ENCODE data around the gene RPL22.

Gene RPL22

GRCh38 chr1:6150006-6150938, 49.1 kb downstream of the RPL22 start:
- TF ChIP-seq, protein P1, sequence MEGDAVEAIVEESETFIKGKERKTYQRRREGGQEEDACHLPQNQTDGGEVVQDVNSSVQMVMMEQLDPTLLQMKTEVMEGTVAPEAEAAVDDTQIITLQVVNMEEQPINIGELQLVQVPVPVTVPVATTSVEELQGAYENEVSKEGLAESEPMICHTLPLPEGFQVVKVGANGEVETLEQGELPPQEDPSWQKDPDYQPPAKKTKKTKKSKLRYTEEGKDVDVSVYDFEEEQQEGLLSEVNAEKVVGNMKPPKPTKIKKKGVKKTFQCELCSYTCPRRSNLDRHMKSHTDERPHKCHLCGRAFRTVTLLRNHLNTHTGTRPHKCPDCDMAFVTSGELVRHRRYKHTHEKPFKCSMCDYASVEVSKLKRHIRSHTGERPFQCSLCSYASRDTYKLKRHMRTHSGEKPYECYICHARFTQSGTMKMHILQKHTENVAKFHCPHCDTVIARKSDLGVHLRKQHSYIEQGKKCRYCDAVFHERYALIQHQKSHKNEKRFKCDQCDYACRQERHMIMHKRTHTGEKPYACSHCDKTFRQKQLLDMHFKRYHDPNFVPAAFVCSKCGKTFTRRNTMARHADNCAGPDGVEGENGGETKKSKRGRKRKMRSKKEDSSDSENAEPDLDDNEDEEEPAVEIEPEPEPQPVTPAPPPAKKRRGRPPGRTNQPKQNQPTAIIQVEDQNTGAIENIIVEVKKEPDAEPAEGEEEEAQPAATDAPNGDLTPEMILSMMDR (IDR thresholded peaks at IDR 0.05; ENCODE audit: borderline replicate concordance, insufficient read depth, low read depth, low read length): no peak
- no peak overlapping the region for H3K4me3 ChIP-seq (ENCODE audit: low read depth, low read length)

DNA sequence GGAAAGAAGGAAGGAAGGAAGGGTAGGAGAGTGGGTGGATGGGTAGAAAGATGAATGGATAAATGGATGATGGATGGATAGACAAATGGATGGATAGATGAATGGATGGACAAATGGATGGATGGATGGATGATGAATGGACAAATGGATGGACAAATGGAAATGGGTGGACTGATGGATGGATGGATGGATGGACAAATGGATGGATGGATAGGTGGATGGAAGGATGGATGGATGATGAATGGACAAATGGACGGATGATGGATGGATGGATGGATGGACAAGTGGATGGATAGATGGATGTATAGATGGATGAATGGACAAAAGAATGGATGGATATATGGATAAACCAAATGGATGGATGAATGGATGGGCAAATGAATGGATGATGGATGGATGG, 49.8 kb downstream of the RPL22 start:
- TF ChIP-seq, protein P1 (IDR thresholded peaks at IDR 0.05; ENCODE audit: borderline replicate concordance, insufficient read depth, low read depth, low read length): no peak
- no peak overlapping the region for H3K4me3 ChIP-seq (ENCODE audit: low read depth, low read length)

DNA sequence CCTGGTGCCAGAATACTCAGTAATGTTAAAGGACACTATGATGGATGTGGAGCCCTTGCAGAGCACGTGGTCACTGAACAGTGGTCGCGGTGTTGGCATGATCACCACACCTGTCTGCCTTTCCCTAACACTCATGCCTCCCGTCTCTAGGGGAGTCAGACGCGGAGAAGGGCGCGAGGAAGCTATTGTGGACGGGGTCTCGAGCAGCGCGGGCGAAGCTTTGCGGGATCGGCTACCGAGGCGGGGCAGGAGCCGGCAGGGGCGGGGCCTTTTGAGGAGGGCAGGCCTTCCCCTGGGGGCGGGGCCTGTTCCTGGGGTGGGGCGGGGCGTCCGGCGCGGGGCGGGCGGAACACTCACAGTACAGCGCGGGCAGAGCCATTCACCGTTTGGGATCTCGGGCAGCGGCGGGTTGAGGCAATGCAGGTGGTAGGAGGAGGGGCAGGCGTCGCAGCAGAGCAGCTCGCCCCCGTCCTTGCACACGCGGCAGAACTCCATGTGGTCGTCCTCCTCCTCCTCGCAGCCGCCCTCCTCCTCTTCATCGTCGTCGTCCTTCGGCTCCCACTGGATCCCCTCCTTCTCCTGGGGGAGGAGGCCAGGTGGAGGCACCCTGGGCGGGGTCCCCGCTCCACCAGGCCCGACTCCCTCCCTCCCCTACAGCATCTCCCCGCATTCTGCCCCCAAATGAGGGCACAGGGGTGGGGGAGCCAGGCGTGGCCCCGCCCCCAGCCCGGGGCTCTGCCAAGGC, 50.7 kb downstream of the RPL22 start:
- TF ChIP-seq, protein P1 (IDR thresholded peaks at IDR 0.05; ENCODE audit: borderline replicate concordance, insufficient read depth, low read depth, low read length): no peak
- no peak overlapping the region for H3K4me3 ChIP-seq (ENCODE audit: low read depth, low read length)

- H3K4me3 ChIP-seq (ENCODE audit: low read depth, low read length): no peak overlapping the region
- TF ChIP-seq, protein P1 (IDR thresholded peaks at IDR 0.05; ENCODE audit: borderline replicate concordance, insufficient read depth, low read depth, low read length): no peak
Observed at GRCh38 chr1:6145864-6146410, 53.5 kb downstream of the RPL22 start.

DNA sequence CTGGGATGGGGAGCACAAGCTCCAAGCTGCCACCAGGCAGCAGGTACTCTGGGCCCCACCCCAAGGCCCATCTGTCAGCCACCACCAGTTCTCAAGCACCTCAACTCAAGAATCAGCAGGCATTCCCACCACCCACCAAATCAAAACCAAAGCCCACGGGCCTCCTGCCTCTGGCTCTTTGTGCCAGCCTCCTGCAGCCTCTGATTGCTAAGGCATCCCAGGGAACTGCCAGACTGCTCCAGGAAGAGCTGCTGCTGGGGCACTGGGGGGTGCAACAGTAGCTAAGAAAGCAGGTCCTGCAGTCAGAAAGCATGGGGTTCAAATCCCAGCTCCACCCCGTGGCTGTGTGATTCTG, 54.0 kb downstream of the RPL22 start:
- TF ChIP-seq, protein P1 (IDR thresholded peaks at IDR 0.05; ENCODE audit: borderline replicate concordance, insufficient read depth, low read depth, low read length): no peak
- H3K4me3 ChIP-seq (ENCODE audit: low read depth, low read length): no peak overlapping the region

DNA sequence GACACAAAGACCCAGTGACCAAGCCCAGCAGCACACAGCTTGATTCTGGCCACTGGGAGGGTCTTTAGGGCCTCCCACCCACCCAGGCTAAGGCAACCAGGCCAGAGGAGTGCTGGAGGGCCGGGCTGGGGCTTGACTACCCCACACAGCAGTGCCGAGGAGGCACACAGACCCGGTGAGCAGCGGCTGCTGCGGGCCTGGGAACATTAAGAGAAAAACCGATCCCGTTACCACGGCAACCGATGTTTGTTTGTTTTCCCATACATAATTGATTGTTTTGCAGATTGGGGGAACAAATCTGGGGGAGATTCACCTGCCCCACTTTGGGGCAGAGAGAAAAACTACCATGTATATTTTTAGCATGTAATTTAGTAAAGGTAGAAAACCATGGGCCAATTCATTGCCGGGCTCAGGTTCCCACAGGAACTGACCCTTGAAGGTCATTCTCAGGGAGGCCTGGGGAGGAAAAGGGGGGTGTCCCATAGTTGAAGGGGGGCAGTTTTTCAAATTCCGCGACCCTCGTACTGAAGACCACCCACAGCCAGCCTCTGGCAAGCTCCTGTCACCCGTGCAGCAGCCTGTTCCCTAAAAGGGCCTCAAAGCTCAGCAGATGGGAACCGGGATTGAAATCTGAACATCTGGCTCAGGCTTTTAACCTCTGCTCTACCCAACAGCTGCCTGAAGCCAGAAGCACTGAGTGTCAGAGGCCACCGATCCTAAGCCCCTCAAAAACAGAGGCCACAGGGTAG, 54.6 kb downstream of the RPL22 start:
- no peak overlapping the region for H3K4me3 ChIP-seq (ENCODE audit: low read depth, low read length)
- TF ChIP-seq, protein P1 (IDR thresholded peaks at IDR 0.05; ENCODE audit: borderline replicate concordance, insufficient read depth, low read depth, low read length): no peak

All from GM12875 (cell line).